Astrocyte (in vitro differentiated cells and primary cell): Measurements from ENCODE around the gene OR5A2. TPM values are rescaled to one million over a fixed set of nuclear protein-coding genes. Genes with fewer than 3 reads are reported as not detected.

ENCODE experiments used
- DNase-seq: peaks from one replicate; pipeline ENCODE4 v3.0.0-alpha.2; 2010; ENCODE audit warnings: low read depth
- FAIRE-seq: peaks from 2 replicates; lab custom pipeline; 2011; peaks lifted over from hg19 to GRCh38; lab: Jason Lieb, UNC
- H2AFZ ChIP-seq: 2 replicates; pipeline ENCODE4 v1.6.0; 2012; ENCODE audit warnings: low read depth, low read length, inconsistent platforms
- H3K27ac ChIP-seq: 2 replicates; pipeline ENCODE4 v1.5.1; 2011; ENCODE audit warnings: low read depth, low read length, inconsistent platforms
- H3K27me3 ChIP-seq: 2 replicates; pipeline ENCODE4 v1.6.0; 2011; ENCODE audit warnings: low read length, inconsistent platforms; ENCODE audit not compliant: insufficient read depth
- H3K36me3 ChIP-seq: 2 replicates; pipeline ENCODE4 v1.5.1; 2011; ENCODE audit warnings: low read length, inconsistent platforms; ENCODE audit not compliant: insufficient read depth
- H3K4me1 ChIP-seq: 2 replicates; pipeline ENCODE4 v1.5.1; 2011; ENCODE audit warnings: low read length, inconsistent platforms; ENCODE audit not compliant: insufficient read depth
- H3K4me2 ChIP-seq: 2 replicates; pipeline ENCODE4 v1.6.0; 2012; ENCODE audit warnings: low read length, inconsistent platforms
- H3K4me3 ChIP-seq: 2 replicates; pipeline ENCODE4 v1.5.1; 2011; ENCODE audit warnings: low read depth, mild to moderate bottlenecking, low read length, inconsistent platforms; ENCODE audit not compliant: insufficient read depth
- H3K79me2 ChIP-seq: 2 replicates; pipeline ENCODE4 v1.6.0; 2012; ENCODE audit warnings: mild to moderate bottlenecking, low read length, inconsistent platforms; ENCODE audit not compliant: insufficient read depth
- H3K9ac ChIP-seq: 2 replicates; pipeline ENCODE4 v1.6.0; 2012; ENCODE audit warnings: mild to moderate bottlenecking, low read length, inconsistent platforms
- H3K9me3 ChIP-seq: 2 replicates; pipeline ENCODE4 v1.5.1; 2012; ENCODE audit warnings: low read depth, mild to moderate bottlenecking, low read length, inconsistent platforms; ENCODE audit not compliant: insufficient read depth
- H4K20me1 ChIP-seq: 2 replicates; pipeline ENCODE4 v1.6.0; 2012; ENCODE audit warnings: low read length, inconsistent platforms; ENCODE audit not compliant: insufficient read depth
- H3K27ac Mint-ChIP-seq: one replicate; pipeline ENCODE4 v1.8.0; 2021; ENCODE audit warnings: mild to moderate bottlenecking, mixed read lengths; ENCODE audit not compliant: unreplicated experiment
- H3K27me3 Mint-ChIP-seq: one replicate; pipeline ENCODE4 v1.8.0; 2021; ENCODE audit warnings: low read depth, mixed read lengths; ENCODE audit not compliant: unreplicated experiment
- H3K36me3 Mint-ChIP-seq: one replicate; pipeline ENCODE4 v1.8.0; 2021; ENCODE audit warnings: low read depth, mixed read lengths; ENCODE audit not compliant: unreplicated experiment
- H3K4me1 Mint-ChIP-seq: one replicate; pipeline ENCODE4 v1.8.0; 2021; ENCODE audit warnings: low read depth, mixed read lengths; ENCODE audit not compliant: unreplicated experiment
- H3K4me3 Mint-ChIP-seq: one replicate; pipeline ENCODE4 v1.8.0; 2021; ENCODE audit warnings: mild to moderate bottlenecking, moderate library complexity, mixed read lengths; ENCODE audit not compliant: unreplicated experiment
- H3K9me3 Mint-ChIP-seq: one replicate; pipeline ENCODE4 v1.8.0; 2021; ENCODE audit warnings: mild to moderate bottlenecking, mixed read lengths; ENCODE audit not compliant: unreplicated experiment
- EZH2 ChIP-seq: IDR thresholded peaks from 2 replicates; pipeline ENCODE4 v1.6.1; 2012; ENCODE audit warnings: mild to moderate bottlenecking, low read length, inconsistent platforms; ENCODE audit not compliant: insufficient read depth
- total RNA-seq: library from RNA; stranded (reverse); gene quantifications from 2 replicates; pipeline ENCODE4 v1.2.1, GENCODE V29; 2021
- TF ChIP-seq, protein P1 (sequence below): IDR thresholded peaks from 2 replicates; pipeline ENCODE4 v1.5.1; 2011; ENCODE audit warnings: low read depth, mild to moderate bottlenecking, inconsistent platforms, low read length, moderate library complexity; ENCODE audit not compliant: insufficient read depth

The OR5A2 gene
- total RNA-seq, 1 donor from 2014 or later: not detected

DNA sequence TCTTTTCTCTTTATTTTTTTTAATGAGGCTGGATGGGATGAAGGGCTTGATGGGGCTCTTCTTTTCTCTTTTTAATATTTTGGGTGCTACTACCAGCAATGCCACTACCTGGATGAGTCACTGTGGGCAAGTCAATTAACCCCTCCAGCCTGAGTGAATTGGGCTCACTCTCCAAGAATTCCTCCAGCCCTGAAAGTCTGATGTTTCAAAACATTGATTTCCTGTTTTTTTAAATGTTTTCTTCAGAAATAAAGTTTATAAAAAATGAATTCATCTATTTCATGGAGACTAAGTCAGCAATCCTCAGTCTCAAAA, 812 bp upstream of the OR5A2 start:
- TF ChIP-seq, protein P1, sequence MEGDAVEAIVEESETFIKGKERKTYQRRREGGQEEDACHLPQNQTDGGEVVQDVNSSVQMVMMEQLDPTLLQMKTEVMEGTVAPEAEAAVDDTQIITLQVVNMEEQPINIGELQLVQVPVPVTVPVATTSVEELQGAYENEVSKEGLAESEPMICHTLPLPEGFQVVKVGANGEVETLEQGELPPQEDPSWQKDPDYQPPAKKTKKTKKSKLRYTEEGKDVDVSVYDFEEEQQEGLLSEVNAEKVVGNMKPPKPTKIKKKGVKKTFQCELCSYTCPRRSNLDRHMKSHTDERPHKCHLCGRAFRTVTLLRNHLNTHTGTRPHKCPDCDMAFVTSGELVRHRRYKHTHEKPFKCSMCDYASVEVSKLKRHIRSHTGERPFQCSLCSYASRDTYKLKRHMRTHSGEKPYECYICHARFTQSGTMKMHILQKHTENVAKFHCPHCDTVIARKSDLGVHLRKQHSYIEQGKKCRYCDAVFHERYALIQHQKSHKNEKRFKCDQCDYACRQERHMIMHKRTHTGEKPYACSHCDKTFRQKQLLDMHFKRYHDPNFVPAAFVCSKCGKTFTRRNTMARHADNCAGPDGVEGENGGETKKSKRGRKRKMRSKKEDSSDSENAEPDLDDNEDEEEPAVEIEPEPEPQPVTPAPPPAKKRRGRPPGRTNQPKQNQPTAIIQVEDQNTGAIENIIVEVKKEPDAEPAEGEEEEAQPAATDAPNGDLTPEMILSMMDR: no peak
- TF ChIP-seq EZH2: no peak
- Histone ChIP-seq H3K4me1 (no peaks in the 10 kb centered on the region), H3K9me3 (no peaks in the 10 kb centered on the region), H3K36me3 (no peaks in the 10 kb centered on the region), H3K9ac (no peak overlapping the region), H2AFZ (no peak overlapping the region), H3K4me2 (no peak overlapping the region), H4K20me1 (no peaks in the 10 kb centered on the region), H3K27ac (no peak overlapping the region), H3K79me2 (no peaks in the 10 kb centered on the region), H3K27me3 (no peaks in the 10 kb centered on the region), H3K4me3 (no peak overlapping the region)
- Mint-ChIP-seq H3K4me1 (no peaks in the 10 kb centered on the region), H3K27ac (no peak overlapping the region), H3K36me3 (no peaks in the 10 kb centered on the region), H3K9me3 (no peaks in the 10 kb centered on the region), H3K27me3 (no peaks in the 10 kb centered on the region), H3K4me3 (no peak overlapping the region)
- no peak for DNase-seq
- FAIRE-seq: no peak

GRCh38 chr11:59425131-59425530, 1.1 kb downstream of the OR5A2 start:
- no peaks in the 10 kb centered on the region for H3K36me3 ChIP-seq
- DNase-seq: no peak
- FAIRE-seq: no peak
- H3K27me3 ChIP-seq: no peaks in the 10 kb centered on the region
- Mint-ChIP-seq H3K9me3 (no peaks in the 10 kb centered on the region), H3K27ac (no peak overlapping the region), H3K36me3 (no peaks in the 10 kb centered on the region), H3K27me3 (no peaks in the 10 kb centered on the region), H3K4me1 (no peaks in the 10 kb centered on the region), H3K4me3 (peak overlapping the region; percentile 12)
- no peaks in the 10 kb centered on the region for H3K9me3 ChIP-seq
- H3K4me2 ChIP-seq: no peak overlapping the region
- no peak overlapping the region for H3K4me3 ChIP-seq
- H3K79me2 ChIP-seq: no peaks in the 10 kb centered on the region
- no peak overlapping the region for H2AFZ ChIP-seq
- no peak overlapping the region for H3K27ac ChIP-seq
- H3K4me1 ChIP-seq: no peaks in the 10 kb centered on the region
- no peaks in the 10 kb centered on the region for H4K20me1 ChIP-seq
- H3K9ac ChIP-seq: no peak overlapping the region
- TF ChIP-seq EZH2: no peak
- TF ChIP-seq, protein P1: no peak

DNA sequence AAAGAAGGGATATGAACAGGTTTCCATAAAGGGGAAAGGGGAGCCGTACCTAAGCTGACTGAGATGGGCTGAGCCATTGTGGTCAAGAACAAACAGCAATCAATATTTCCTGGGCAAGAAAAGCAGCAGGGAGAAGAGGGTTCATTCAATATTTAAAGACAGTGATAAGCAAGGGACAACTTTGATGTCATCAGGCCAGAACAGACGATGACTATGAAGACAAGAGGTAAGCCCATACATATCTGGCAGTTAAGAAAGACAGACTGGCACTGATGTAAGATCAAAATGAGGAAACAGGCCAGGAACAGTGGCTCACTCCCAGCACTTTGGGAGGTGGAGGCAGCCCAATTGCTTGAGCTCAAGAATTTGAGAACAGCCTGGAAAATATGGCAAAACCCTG, 2.4 kb downstream of the OR5A2 start:
- no peaks in the 10 kb centered on the region for H3K36me3 ChIP-seq
- no peak overlapping the region for H3K4me2 ChIP-seq
- no peaks in the 10 kb centered on the region for H3K36me3 Mint-ChIP-seq
- H3K4me3 Mint-ChIP-seq: no peak overlapping the region
- DNase-seq (no peak), FAIRE-seq (no peak)
- no peaks in the 10 kb centered on the region for H3K9me3 Mint-ChIP-seq
- H3K27me3 Mint-ChIP-seq: no peaks in the 10 kb centered on the region
- no peaks in the 10 kb centered on the region for H3K27me3 ChIP-seq
- H2AFZ ChIP-seq: no peak overlapping the region
- no peak overlapping the region for H3K27ac Mint-ChIP-seq
- H3K4me1 Mint-ChIP-seq: no peaks in the 10 kb centered on the region
- no peak overlapping the region for H3K27ac ChIP-seq
- H3K4me1 ChIP-seq: no peaks in the 10 kb centered on the region
- H3K9ac ChIP-seq: no peak overlapping the region
- no peak overlapping the region for H3K4me3 ChIP-seq
- TF ChIP-seq, protein P1: no peak
- no peaks in the 10 kb centered on the region for H3K79me2 ChIP-seq
- H4K20me1 ChIP-seq: no peaks in the 10 kb centered on the region
- no peaks in the 10 kb centered on the region for H3K9me3 ChIP-seq
